GM19467 (cell line): ENCODE data around the gene SLC35A5.
"Not testable (repeated sequence)": the region's sequence is repeated elsewhere in the genome, so short reads cannot be mapped to it uniquely, and the experiment has no call there.

Source experiments
- ATAC-seq: cut with Tn5 transposase; IDR thresholded peaks from one replicate; pipeline ENCODE4 v1.9.1; 2021; ENCODE audit warnings: mild to moderate bottlenecking, moderate library complexity; ENCODE audit not compliant: unreplicated experiment

Gene SLC35A5, protein sequence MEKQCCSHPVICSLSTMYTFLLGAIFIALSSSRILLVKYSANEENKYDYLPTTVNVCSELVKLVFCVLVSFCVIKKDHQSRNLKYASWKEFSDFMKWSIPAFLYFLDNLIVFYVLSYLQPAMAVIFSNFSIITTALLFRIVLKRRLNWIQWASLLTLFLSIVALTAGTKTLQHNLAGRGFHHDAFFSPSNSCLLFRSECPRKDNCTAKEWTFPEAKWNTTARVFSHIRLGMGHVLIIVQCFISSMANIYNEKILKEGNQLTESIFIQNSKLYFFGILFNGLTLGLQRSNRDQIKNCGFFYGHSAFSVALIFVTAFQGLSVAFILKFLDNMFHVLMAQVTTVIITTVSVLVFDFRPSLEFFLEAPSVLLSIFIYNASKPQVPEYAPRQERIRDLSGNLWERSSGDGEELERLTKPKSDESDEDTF

DNA sequence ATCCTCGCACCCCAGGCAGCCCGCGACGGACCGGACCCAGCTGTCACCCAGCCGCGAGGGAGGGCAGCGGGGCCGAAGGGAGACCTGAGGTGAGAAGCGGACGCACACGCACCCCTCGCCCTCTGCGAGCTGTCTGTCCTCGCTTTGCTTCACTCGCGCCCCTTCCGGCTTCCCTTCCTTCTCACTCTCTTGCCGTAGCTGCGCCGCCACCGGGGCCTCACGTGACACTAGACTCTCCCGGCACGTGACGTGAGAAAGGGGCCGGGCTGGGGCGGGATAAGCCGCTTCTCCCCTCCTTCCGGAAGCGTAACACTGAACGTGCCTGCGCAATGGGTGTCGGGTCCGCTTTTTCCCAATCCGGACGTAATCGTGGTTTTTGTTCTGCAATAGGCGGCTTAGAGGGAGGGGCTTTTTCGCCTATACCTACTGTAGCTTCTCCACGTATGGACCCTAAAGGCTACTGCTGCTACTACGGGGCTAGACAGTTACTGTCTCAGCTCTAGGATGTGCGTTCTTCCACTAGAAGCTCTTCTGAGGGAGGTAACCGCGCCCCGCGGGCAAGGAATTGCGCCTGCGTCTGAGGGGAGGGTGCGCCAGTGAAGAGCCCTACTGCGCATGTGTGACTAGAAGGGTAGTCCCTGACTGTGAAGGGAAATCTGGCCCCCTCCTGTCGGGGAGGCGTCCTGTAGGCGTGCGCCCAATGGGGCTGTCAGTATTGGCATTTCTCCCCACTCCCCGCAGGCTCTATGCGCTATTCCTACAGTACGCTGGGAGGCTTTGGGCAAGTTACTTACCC lies at the start of gene SLC35A5, which contains the start of gene ATG3:
SLC35A5 (plus strand) TSS at position 312 of the 796 bp plus-strand sequence. CDS start 1,359 bp downstream, outside the sequence.
ATG3 (minus strand) TSS at position 229 of the 796 bp plus-strand sequence. CDS start 434 bp downstream, outside the sequence.
- peak; percentile 78 for ATAC-seq

DNA sequence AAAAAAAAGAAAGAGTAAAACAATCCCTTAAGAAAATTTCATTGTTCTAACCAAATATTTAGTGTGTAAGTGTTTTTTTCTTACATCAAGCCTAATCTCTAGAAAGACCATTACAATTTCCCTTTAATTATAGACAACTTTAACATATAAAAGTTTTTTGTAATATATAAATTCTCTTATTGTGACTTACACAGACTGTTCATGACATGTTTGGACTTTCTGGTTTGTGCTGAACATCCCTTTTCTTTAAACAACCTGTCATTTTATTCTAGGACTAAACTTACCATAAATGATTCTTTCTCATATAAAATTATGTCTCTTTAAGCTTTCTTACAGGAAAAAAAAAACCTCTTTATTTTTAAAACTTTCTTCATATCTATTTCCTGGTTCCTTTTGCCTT lies 49.5 kb upstream of the SLC35A5 start:
- no peak for ATAC-seq

DNA sequence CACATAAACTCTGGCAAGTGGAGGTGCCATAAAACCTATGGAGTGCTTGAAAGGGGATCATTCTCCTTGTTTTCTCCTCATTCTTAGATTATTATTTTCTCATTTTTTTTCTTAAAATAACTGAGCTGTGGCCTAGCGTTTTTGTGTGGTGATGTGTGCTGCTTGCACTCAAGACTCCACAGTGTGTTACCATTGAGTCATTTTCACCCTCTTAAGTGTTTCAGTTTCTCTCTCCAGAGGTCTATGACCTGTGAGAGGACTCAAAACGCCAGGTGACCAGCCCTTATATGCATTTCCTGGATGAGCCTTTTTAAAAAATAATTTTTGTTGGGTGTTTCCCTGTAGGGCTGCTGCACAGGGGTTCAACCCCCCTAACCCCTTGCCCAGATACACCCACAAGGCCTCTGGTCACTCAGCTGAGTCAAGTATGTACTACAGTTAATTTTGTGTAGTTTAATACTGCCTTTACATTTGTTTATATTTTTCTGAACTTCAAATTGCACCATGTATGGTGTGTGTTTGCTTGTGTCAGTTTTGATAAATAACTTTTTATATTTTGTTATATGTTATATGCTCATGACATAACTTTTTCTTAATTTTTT lies 47.2 kb upstream of the SLC35A5 start:
- ATAC-seq = peak; percentile 99

DNA sequence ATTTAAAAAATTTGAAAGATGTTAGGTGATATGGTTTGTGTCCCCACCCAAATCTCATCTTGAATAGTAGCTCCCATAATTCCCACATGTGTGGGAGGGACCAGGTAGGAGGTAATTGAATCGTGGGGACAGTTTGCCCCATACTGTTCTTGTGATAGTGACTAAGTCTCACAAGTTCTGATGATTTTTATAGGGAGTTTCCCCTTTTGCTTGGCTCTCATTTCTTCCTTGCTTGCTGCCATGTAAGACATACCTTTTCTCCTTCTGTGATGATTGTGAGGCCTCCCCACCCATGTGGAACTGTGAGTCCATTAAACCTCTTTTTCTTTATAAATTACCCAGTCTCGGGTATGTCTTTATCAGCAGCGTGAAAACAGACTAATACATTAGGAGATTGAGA lies 42.9 kb upstream of the SLC35A5 start:
- ATAC-seq = not testable (repeated sequence)

DNA sequence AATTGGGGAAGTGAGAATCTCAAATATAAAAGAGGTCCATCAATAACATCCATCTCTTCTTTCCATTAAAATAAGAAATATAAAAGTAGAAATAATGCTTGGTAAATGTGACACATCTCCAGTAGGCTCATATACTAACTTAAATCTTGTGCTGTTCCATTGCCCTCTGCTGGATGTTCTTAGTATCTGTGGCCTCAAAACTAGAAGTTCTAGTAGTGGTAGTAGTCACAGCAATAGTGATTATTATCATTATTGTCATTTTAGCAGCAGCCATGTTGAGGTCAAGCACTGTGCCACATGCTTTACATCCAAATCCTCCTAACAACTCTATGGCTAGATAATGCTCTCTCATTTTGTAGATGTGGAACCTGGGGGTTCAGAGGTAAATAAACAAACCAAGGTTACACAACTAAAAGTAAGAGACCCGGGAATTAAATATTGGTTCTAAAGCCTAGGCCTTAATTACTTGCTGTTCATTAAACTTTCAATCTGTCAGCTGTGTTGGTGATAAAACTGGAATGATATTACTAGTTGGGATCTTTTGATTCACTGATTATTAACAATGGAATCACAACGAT lies 42.3 kb upstream of the SLC35A5 start:
- ATAC-seq = peak; percentile 48

DNA sequence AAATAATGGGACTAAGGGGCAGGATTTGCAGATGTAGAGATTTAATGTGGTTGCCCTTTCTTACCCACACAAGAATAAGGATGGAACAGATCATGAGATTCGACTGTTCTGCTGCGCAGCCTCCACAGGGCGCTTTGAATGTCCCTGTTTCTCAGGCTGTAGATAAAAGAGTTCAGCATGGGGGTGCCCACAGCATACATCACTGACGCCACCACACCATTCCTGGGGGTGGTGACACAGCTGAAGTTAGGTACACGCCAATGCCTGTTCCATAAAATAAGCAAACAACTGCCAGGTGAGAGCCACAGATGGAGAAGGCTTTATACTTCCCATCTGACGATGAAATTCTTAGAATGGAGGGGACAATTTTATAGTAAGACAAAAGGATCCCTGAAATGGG lies 37.7 kb upstream of the SLC35A5 start:
- not testable (repeated sequence) for ATAC-seq

DNA sequence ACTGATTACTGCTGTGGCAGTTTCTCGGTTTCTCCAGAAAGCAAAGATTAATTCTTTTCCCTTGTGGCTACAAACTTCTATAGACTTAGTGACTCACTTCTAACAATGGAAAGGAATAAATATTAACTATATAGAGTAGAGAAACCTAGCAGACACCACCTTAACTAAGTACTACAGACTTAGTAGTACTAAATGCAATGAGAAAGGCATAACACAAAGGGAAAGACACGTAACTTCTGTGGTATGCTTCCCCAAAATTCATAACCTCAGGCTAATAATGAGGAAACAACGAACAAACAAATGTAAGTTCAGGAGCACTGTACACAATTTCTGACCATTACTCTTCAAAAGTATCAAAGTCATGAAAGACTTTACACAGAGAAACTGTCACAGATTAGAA lies 31.3 kb upstream of the SLC35A5 start:
- ATAC-seq = no peak

DNA sequence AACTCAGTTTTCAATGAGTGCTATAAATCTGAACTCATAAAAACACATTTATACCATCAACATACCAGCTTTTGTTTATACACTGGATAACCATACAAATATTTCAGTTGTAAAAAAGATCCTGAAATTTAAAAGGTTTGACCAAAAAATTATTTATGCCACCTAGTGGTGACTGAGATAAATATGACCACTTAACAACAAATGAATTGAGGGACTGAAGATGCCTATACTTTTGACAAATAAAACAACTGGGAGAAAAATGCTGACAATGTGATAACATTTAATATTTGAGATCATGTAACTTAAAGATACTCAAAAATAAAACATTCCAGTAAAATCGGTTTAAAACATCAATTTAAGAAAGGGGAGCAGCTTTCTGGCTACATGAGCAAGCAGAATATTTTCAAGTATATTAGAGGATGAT lies 30.5 kb upstream of the SLC35A5 start:
- no peak for ATAC-seq

DNA sequence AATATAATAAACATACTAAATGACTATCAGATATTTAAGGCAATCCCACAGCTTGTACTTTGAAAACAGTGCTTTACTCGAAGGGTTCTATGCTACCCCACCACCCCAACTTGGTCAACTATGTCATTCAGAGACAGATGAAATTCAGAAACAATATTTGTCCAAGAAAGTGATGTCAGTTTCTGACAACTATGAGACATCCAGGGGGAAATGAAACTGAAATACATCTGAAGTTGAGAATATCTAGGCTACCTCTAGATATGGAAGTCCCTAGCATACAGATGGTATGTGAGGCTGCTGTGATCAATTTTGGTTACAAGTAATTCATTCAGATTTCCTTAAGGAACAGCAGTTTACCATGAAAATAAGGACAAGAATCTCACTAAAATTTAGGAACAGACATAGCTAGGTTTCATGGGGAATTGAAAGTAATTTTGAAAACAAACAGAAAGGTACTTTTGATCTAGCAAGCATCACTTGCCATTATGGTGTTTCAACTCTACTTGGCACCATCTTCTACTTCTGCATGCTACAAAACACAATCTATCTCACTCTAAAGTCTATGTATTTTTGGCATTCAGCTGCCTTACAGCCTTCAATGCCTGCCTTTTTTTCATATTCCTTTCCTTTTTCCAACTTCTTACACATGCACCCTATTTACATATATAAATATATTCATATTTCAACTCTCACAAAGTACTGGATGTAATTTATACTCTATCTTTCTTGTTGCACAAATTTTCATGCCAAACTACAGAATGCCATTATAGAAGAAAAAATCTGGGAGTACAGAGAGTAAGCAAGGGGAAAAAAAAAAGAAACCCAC lies 21.8 kb upstream of the SLC35A5 start:
- ATAC-seq = peak; percentile 88

DNA sequence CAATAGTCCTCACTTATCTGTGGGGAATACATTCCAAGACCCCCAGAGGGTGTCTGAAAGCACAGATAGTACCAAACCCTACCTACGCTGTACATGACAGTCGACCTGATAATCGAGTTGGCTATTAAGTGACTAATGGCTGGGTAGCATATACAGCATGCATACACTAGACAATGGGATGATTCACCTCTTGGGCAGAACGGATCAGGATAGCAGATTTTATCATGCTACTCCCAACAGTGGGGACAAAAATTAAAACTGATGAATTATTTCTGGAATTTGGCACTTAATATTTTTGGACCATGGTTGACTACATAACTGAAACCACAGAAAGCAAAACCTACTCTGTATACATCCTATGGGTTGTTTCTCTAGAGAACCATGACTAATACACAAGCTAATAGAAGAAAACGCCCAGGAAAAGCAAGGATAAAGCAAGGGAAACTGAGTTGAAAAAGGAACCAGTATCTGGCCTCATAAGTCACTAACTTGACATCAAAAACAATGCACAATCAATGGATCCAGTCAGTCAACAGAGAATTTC lies 15.6 kb upstream of the SLC35A5 start:
- no peak for ATAC-seq

DNA sequence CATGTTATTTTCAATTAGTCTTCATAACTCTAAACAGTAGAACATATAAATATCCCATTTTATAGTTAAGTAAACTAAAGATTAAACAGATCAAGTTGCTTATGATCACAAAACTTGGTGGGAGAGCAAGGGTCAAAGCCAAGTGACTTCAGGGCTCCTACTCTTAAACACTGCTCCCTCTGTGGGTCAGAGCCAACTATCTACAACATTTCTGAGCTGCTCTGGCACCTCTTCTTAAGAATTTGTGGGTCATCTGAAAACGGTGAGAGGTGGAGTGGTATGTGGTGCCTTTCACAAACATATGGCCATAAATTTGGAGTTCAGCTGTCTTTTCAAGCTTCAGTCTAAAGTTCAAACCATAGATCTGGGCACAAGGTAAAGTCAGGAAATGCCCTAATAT lies 11.0 kb upstream of the SLC35A5 start:
- ATAC-seq = no peak

DNA sequence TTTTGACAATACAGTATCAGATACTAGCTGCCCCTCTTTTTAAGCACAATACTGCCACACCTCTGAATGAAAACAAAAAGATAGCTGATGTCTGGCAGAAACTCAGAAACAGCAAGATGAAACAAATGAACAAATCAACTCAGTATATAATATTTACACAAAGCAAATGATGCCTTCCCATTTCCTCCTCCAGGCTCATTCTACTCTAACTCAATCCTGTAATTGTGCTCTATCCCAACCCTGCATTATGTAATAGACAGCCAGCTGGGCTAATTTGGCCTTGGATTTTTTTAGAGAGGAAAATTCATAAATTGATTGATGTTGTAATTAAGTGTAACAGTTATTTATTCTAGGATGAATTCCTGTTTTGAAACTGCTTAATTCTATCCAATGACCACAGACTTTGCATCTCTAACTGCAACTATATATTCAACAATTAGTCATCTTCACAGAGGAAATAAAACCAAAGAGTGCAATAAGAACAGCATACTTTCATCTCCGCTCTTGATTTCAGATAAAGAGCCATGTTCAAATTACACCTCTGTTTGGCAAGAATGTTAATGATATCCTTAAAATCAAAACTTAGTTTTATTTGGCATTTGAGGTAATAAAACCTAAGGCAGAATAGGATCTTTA lies 6.2 kb upstream of the SLC35A5 start:
- no peak for ATAC-seq

DNA sequence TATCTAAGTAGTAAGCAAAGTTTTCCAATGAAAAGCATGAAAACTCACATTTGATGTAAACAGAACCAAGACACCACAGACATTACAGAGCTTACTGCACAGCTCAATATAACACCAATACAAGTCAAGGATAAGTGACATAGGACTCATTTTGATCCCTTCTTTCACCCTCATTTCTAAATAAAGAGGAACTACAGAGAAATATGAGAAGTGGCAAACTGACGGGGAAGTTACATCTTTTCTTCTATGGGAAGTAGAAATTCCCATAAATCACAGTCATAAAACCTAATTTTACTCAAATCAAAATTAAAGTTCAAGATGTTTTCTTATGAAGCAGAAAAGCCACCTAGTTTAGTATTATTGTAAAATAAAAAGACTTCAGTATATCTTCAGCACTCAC lies 3.9 kb upstream of the SLC35A5 start:
- ATAC-seq = no peak

DNA sequence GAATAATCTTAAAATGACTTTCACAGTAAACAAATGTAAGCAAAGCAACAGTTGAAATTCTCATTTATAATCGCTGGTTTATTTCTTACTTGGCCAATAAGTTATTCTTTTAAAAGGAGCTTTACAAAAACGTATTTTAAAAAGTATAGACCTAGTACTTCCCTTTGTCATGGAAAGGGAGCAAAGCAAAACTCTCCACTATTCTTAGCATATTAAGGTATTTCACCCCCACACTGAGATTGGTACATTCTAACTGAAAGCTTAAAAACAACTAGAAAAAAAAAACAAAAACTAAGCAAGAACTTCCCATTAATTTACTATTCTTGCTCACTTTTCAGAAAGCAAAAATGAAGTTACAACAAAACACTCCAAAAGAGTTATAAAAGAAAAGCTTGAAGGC lies 1.5 kb upstream of the SLC35A5 start:
- no peak for ATAC-seq

DNA sequence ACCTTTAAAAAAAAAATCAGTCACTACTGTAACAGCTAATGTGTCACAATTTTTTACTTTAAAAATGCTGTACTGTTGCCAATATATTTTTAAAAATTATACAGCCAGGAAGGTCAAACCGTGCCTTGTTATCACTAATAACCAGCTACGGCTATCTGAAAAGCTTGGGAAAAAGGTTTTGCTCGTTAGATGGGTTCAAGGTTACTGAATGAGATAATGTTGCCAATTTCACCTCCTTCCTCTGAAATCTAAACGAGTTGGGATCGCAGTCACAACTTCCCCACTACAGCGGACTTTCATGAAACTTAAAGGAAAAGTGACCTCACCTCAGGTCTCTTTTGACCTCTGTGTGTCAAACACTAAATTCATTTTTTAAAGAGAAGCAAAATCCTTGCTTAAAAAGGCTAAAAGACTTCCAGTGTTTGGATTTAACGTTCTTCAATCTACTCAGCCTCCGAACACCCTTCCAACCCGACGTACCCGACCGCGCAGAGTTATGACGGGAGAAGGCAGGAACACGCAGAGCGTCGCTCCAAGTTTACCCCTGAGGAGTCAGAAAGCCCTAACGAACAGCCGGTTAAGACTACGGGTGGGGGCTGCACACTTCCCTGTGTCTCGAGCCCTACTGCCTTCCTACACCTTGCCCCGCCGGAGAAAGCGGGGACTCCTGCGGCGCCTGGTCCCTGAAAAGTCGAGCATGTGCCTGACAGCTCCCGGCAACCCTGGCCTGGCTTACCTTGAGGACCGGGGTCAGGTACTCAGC lies 943 bp upstream of the SLC35A5 start:
- ATAC-seq = peak; percentile 15

DNA sequence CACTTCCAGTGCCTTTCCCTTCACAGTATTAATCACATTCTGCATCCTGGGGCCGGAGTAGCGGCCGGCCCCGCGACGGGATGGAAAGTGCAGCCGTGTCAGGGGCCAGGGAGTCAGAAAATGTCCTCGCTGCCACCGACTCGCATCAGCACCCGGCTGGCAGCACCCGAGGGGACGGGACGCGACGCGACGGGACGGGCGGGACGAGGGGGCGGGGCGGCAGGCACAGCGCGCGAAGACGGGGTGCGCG lies 436 bp upstream of the SLC35A5 start:
- ATAC-seq = peak; percentile 44

DNA sequence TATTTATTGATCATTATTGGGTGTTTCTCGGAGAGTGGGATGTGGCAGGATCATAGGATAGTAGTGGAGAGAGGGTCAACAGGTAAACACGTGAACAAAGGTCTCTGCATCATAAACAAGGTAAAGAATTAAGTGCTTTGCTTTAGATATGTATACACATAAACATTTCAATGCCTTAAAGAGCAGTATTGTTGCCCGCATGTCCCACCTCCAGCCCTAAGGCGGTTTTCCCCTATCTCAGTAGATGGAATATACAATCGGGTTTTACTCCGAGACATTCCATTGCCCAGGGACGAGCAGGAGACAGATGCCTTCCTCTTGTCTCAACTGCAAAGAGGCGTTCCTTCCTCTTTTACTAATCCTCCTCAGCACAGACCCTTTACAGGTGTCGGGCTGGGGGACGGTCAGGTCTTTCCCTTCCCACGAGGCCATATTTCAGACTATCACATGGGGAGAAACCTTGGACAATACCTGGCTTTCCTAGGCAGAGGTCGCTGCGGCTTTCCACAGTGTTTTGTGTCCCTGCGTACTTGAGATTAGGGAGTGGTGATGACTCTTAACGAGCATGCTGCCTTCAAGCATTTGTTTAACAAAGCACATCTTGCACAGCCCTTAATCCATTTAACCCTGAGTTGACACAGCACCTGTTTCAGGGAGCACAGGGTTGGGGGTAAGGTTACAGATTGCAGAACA lies 2.5 kb downstream of the SLC35A5 start:
- ATAC-seq = not testable (repeated sequence)

DNA sequence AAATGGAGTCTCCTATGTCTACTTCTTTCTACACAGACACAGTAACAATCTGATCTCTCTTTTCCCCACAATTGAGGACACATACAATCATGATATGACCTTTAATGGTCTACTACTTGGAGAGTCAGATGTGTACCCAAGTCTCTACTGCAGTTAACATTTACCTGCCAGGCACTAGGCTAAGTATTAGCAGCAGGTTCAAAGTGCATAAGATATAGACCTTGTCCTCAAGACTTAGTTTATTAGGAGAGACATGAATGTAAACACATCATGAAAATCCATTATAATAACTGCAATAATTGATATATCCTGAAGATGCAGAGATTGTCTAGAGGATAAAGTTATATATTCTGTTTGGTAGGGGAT lies 3.1 kb downstream of the SLC35A5 start:
- ATAC-seq = no peak

DNA sequence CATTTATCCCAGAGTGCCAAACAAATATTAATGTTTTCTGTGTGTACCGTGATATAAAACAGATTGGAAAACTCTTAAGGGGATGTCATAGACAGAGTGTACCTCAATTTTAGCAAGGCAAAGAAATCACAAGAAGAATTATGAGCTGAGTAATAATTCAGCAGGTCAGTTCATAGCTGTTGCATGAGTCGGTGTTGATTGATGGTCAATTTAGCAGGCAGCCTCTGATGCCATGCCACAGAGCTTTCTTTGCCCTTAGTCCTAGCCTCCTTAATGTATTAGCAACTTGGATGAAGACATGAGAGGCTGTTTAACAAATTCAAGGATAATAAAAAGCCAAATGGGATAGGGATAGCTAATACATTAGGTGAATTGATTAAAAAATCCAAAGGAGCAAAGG lies 6.8 kb downstream of the SLC35A5 start:
- ATAC-seq = no peak
